Measurements from ENCODE around the gene SLC22A23.

The SLC22A23 gene

DNA sequence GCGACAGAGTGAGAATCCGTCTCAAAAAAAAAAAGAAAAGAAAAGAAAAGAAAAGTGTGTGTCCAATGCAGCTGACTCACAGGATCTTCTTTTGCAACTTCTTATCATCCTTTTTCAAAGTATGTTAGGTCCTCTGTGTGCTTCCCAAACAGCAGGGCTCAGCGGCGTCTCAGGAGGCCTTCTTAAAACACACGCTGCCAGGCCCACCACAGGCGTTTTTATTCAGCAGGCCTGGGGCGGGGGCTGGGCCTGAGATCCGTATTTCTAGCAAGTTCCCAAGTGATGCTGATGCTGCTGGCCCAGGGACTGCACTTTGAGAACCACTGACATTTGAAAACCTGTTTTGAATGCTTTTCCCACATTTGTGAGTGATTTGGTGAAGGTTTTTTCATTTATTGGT, 141.0 kb downstream of the SLC22A23 start:
- no peak for TF ChIP-seq EZH2phosphoT487 (IDR thresholded peaks at IDR 0.05; ENCODE audit: low read depth)
- TF ChIP-seq, protein P1, sequence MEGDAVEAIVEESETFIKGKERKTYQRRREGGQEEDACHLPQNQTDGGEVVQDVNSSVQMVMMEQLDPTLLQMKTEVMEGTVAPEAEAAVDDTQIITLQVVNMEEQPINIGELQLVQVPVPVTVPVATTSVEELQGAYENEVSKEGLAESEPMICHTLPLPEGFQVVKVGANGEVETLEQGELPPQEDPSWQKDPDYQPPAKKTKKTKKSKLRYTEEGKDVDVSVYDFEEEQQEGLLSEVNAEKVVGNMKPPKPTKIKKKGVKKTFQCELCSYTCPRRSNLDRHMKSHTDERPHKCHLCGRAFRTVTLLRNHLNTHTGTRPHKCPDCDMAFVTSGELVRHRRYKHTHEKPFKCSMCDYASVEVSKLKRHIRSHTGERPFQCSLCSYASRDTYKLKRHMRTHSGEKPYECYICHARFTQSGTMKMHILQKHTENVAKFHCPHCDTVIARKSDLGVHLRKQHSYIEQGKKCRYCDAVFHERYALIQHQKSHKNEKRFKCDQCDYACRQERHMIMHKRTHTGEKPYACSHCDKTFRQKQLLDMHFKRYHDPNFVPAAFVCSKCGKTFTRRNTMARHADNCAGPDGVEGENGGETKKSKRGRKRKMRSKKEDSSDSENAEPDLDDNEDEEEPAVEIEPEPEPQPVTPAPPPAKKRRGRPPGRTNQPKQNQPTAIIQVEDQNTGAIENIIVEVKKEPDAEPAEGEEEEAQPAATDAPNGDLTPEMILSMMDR (IDR thresholded peaks at IDR 0.05; ENCODE audit: low read depth, low read length), result no peak
- no peak overlapping the region for H3K4me3 ChIP-seq (ENCODE audit: low read length)
- H3K4me1 ChIP-seq (ENCODE audit: low read length), result no peaks in the 10 kb centered on the region
- no peak overlapping the region for H3K4me2 ChIP-seq (ENCODE audit: low read length)
- H3K36me3 ChIP-seq (replicated peaks; ENCODE audit: low read depth, low read length), result no peaks in the 10 kb centered on the region
- no peak overlapping the region for H2AFZ ChIP-seq (ENCODE audit: low read depth, low read length)
- H3K27ac ChIP-seq (ENCODE audit: low read length), result no peak overlapping the region
- H3K27me3 ChIP-seq (ENCODE audit: low read depth, low read length), result no peaks in the 10 kb centered on the region
- H3K9ac ChIP-seq (ENCODE audit: low read length), result no peak overlapping the region
- H3K79me2 ChIP-seq (ENCODE audit: low read length), result no peaks in the 10 kb centered on the region
- no peaks in the 10 kb centered on the region for H4K20me1 ChIP-seq (ENCODE audit: insufficient read depth, low read length)
- no peaks in the 10 kb centered on the region for H3K9me3 ChIP-seq (ENCODE audit: insufficient read depth, low read length)

DNA sequence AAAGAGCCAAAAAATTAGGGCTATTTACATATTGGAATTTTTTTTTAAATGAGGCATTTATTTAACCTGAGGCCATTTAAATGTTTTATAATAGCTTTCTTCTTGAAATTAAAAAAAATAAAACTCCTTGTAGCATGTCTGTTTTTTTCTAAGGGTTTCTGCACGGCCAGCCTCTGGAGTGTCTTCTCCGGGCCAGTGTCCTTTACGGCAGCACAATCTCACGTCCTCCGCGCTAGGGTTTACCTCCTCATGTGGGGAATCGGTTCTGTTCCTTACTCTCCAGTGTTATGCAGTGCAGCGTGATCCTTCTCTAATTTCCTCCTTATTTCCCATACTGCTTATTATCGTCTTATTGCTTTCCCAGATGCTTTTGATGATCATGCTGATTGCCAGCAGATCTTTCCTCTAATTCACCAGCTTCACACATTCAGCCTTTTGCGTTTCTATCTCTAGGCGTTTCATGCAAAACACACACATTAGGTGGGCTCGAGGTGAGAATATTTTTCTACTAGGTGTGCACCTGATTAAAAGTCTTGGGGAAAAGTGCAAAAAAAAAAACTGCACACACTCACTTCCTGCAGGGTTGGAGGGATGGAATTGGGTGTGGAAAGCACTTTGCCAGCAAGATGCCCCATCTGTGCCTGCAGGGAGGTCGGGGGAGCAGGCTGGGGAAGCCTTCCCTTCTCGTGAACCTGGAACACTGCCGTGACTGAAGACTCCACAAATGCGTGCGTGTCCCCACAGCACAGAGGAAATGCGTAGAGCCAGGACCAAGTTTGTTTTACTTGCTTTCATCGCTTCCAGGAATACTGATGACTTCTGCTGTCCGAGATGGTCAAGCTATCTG, 142.0 kb downstream of the SLC22A23 start:
- Histone ChIP-seq H3K79me2 (ENCODE audit: low read length) (no peaks in the 10 kb centered on the region), H3K4me2 (ENCODE audit: low read length) (no peak overlapping the region), H4K20me1 (ENCODE audit: insufficient read depth, low read length) (no peaks in the 10 kb centered on the region), H3K9me3 (ENCODE audit: insufficient read depth, low read length) (no peaks in the 10 kb centered on the region), H3K4me1 (ENCODE audit: low read length) (peaks cover under 1% of the 10 kb centered on the region; the same call in 1 of the 2 replicates), H3K36me3 (replicated peaks; ENCODE audit: low read depth, low read length) (no peaks in the 10 kb centered on the region), H3K4me3 (ENCODE audit: low read length) (no peak overlapping the region), H2AFZ (ENCODE audit: low read depth, low read length) (no peak overlapping the region), H3K9ac (ENCODE audit: low read length) (no peak overlapping the region), H3K27me3 (ENCODE audit: low read depth, low read length) (no peaks in the 10 kb centered on the region), H3K27ac (ENCODE audit: low read length) (no peak overlapping the region)
- no peak for TF ChIP-seq EZH2phosphoT487 (IDR thresholded peaks at IDR 0.05; ENCODE audit: low read depth)
- TF ChIP-seq, protein P1 (IDR thresholded peaks at IDR 0.05; ENCODE audit: low read depth, low read length), result no peak

DNA sequence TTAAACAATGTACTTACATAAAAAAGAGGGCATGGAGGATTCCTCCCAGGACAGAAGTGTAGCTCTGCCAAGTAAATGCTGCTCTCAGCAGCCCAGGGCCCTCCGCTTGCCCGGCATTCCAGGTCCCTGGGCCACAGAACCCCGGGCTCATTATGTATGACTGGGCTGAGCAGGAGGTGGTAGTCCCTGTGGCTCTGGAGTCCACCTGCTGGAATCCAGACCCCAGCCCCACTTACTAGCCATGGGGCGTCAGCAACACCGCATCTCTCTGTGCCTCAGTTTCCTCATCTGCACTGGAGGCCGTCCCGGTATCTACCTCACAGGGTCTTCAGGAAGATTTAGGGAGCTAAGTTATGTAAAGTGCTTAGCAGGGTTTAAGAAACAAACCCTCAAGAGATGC, 142.7 kb downstream of the SLC22A23 start:
- H3K79me2 ChIP-seq (ENCODE audit: low read length), result no peaks in the 10 kb centered on the region
- H3K36me3 ChIP-seq (replicated peaks; ENCODE audit: low read depth, low read length), result no peaks in the 10 kb centered on the region
- H4K20me1 ChIP-seq (ENCODE audit: insufficient read depth, low read length), result no peaks in the 10 kb centered on the region
- TF ChIP-seq EZH2phosphoT487 (IDR thresholded peaks at IDR 0.05; ENCODE audit: low read depth), result no peak
- TF ChIP-seq, protein P1 (IDR thresholded peaks at IDR 0.05; ENCODE audit: low read depth, low read length), result no peak
- H3K27me3 ChIP-seq (ENCODE audit: low read depth, low read length), result no peaks in the 10 kb centered on the region
- no peak overlapping the region for H2AFZ ChIP-seq (ENCODE audit: low read depth, low read length)
- H3K9ac ChIP-seq (ENCODE audit: low read length), result no peak overlapping the region
- no peak overlapping the region for H3K4me2 ChIP-seq (ENCODE audit: low read length)
- H3K4me3 ChIP-seq (ENCODE audit: low read length), result no peak overlapping the region
- H3K9me3 ChIP-seq (ENCODE audit: insufficient read depth, low read length), result no peaks in the 10 kb centered on the region
- H3K27ac ChIP-seq (ENCODE audit: low read length), result no peak overlapping the region
- H3K4me1 ChIP-seq (ENCODE audit: low read length), result peaks cover 7% of the 10 kb centered on the region

DNA sequence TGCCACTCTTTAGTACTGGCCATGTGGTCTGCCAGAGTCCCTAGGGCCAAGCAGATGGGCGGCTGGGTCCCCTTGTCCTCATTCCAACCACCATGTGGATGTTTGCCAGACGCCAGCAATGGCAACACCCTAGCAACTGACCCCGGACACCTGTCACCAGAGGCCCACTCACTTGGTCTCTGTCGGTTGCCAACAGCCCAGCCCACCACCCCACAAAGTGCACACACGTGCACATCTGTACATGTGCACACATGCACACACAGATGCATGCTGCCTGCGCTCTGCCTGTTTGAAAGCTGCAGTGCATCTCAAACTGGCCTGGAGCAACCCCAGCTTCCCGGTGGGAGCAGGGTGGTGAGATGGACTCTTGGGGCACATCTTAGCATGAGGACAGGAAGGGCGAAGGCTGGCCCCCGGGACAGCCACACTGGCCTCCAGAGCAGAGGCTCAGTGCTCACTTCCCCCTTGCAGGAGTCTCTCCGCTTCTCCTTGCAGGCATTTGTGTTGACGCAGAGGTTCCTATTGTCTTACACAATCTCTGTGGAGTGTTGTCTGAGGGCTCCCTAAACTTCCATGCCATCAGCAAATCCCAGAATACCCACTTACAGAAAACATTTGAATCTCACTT, 144.1 kb downstream of the SLC22A23 start:
- TF ChIP-seq, protein P1 (IDR thresholded peaks at IDR 0.05; ENCODE audit: low read depth, low read length), result no peak
- TF ChIP-seq EZH2phosphoT487 (IDR thresholded peaks at IDR 0.05; ENCODE audit: low read depth), result no peak
- Histone ChIP-seq H3K9me3 (ENCODE audit: insufficient read depth, low read length) (no peaks in the 10 kb centered on the region), H3K4me3 (ENCODE audit: low read length) (no peak overlapping the region), H3K9ac (ENCODE audit: low read length) (no peak overlapping the region), H3K4me1 (ENCODE audit: low read length) (peaks cover 8% of the 10 kb centered on the region), H2AFZ (ENCODE audit: low read depth, low read length) (no peak overlapping the region), H3K36me3 (replicated peaks; ENCODE audit: low read depth, low read length) (no peaks in the 10 kb centered on the region), H4K20me1 (ENCODE audit: insufficient read depth, low read length) (no peaks in the 10 kb centered on the region), H3K4me2 (ENCODE audit: low read length) (no peak overlapping the region), H3K79me2 (ENCODE audit: low read length) (no peaks in the 10 kb centered on the region), H3K27me3 (ENCODE audit: low read depth, low read length) (no peaks in the 10 kb centered on the region), H3K27ac (ENCODE audit: low read length) (no peak overlapping the region)

All from OCI-LY3 (cell line).